Gastroesophageal sphincter (tissue), 4 donors: ENCODE measurements around the gene PHLDB1. TPM values are rescaled to one million over a fixed set of nuclear protein-coding genes. Genes with fewer than 3 reads are reported as not detected.

Experiments
- ATAC-seq: fragments of 150-250 bp; one replicate; pipeline ENCODE4 v1.9.1; 2016; ENCODE audit warnings: mild to moderate bottlenecking, moderate library complexity
- H3K27ac ChIP-seq, 4 donors: fragments of 200-600 bp; sonication (generic) in 3 of 4; 1 replicate in 3 of 4; 2 replicates in 1 of 4; pipeline ENCODE4 v1.5.1; 2016 to 2019
- H3K27me3 ChIP-seq: fragments of 200-600 bp; sonication (generic); one replicate; pipeline ENCODE4 v1.5.1; 2019
- H3K36me3 ChIP-seq, 2 donors: fragments of 200-600 bp; sonication (generic); one replicate each; pipeline ENCODE4 v1.5.1; 2019; ENCODE audit warnings: control low read depth in 1 of 2
- H3K4me1 ChIP-seq, 3 donors: fragments of 200-600 bp; sonication (generic); 1 replicate in 2 of 3; 2 replicates in 1 of 3; pipeline ENCODE4 v1.5.1; 2016 to 2019; ENCODE audit warnings: control low read depth in 2 of 3
- H3K4me3 ChIP-seq, 2 donors: fragments of 200-600 bp; sonication (generic); one replicate each; pipeline ENCODE4 v1.5.1; 2019; ENCODE audit warnings: mild to moderate bottlenecking in 1 of 2, moderate library complexity in 1 of 2
- H3K9me3 ChIP-seq, 3 donors: fragments of 200-600 bp; sonication (generic); one replicate each; pipeline ENCODE4 v1.5.1; 2017 to 2019; ENCODE audit warnings: control low read depth in 2 of 3
- CTCF ChIP-seq, 4 experiments: fragments of 200-600 bp in 2 of 4; fragments of 450-650 bp in 2 of 4; sonication (generic) in 1 of 4; IDR thresholded peaks; one replicate each; pipeline ENCODE4 v1.5.1; 2017 to 2019; ENCODE audit warnings: antibody characterized with exemption in 4 of 4, mild to moderate bottlenecking in 2 of 4, moderate library complexity in 2 of 4
- EP300 ChIP-seq: sonication (generic); formaldehyde crosslinking; IDR thresholded peaks from one replicate; pipeline ENCODE4 v1.6.1; 2017; ENCODE audit warnings: antibody characterized with exemption, mild to moderate bottlenecking
- POLR2A ChIP-seq, 2 donors: fragments of 450-650 bp; IDR thresholded peaks; one replicate each; pipeline ENCODE4 v1.6.1; 2017; ENCODE audit warnings: antibody characterized with exemption in 2 of 2, mild to moderate bottlenecking in 2 of 2, moderate library complexity in 1 of 2
- POLR2AphosphoS5 ChIP-seq: sonication (generic); formaldehyde crosslinking; IDR thresholded peaks from one replicate; pipeline ENCODE4 v1.6.1; 2017; ENCODE audit warnings: antibody characterized with exemption
- WGBS, 2 donors: methylation state at CpG; one replicate each; pipeline ENCODE4 v1.1.5; 2018; ENCODE audit warnings: low coverage in 1 of 2; 5-methylcytosine and 5-hydroxymethylcytosine counted together
- total RNA-seq, 4 donors: library from RNA; depleted of rRNA; stranded (reverse); fragments of >200 nt; gene quantifications; one replicate each; pipeline ENCODE4 v1.1.0, GENCODE V29; 2016

The PHLDB1 gene
- total RNA-seq, 4 donors from 2014 or later: 45.8 to 144 (median 101) TPM

GRCh38 chr11:118606844-118607228 is 579 bp upstream of the PHLDB1 start:
- Histone ChIP-seq H3K36me3 (peaks cover 0 to 13% of the 10 kb centered on the region in 2 donors), H3K4me1 (peaks cover 0 to 93% (median 29%) of the 10 kb centered on the region in 3 donors), H3K9me3 (no peaks in the 10 kb centered on the region), H3K27ac (peak overlapping the region in 3 of 4 donors; percentile 92 to 94 (median 92)), H3K27me3 (no peaks in the 10 kb centered on the region), H3K4me3 (peak overlapping the region in 1 of 2 donors; percentile 87)
- WGBS, 2 donors: 50 to 57% methylated on average over 2 to 6 of the region's 7 CpGs
- no peak for TF ChIP-seq POLR2AphosphoS5
- TF ChIP-seq CTCF (IDR thresholded peaks at IDR 0.05): no peak
- TF ChIP-seq EP300: no peak
- TF ChIP-seq POLR2A (IDR thresholded peaks at IDR 0.05): no peak
- ATAC-seq: no peak

GRCh38 chr11:118608360-118609227 is 1.2 kb downstream of the PHLDB1 start:
- peak overlapping the region; percentile 68 to 94 (median 92) for H3K27ac ChIP-seq
- no peaks in the 10 kb centered on the region for H3K9me3 ChIP-seq
- H3K27me3 ChIP-seq: no peaks in the 10 kb centered on the region
- 42 to 50% methylated on average over 2 to 6 of the region's 69 CpGs for WGBS, 2 donors
- TF ChIP-seq POLR2AphosphoS5 (peak; percentile 80), POLR2A (IDR thresholded peaks at IDR 0.05) (peak; percentile 57 to 78), CTCF (IDR thresholded peaks at IDR 0.05) (no peak), EP300 (no peak)
- H3K4me1 ChIP-seq: peaks cover 0 to 96% (median 36%) of the 10 kb centered on the region in 3 donors
- ATAC-seq: peak; percentile 77
- H3K36me3 ChIP-seq: peaks cover 0 to 4% of the 10 kb centered on the region in 2 donors
- H3K4me3 ChIP-seq: peak overlapping the region; percentile 57 to 87

- no peaks in the 10 kb centered on the region for H3K27me3 ChIP-seq
- H3K9me3 ChIP-seq: no peaks in the 10 kb centered on the region
- TF ChIP-seq POLR2A (IDR thresholded peaks at IDR 0.05): peak in 1 of 2 donors; percentile 11
- no peak for TF ChIP-seq EP300
- H3K27ac ChIP-seq: peak overlapping the region in 3 of 4 donors; percentile 92 to 94 (median 92)
- H3K4me3 ChIP-seq: peak overlapping the region; percentile 29 to 87
- no peak for ATAC-seq
- peaks cover 0 to 88% (median 30%) of the 10 kb centered on the region in 3 donors for H3K4me1 ChIP-seq
- peaks cover 0 to 15% of the 10 kb centered on the region in 2 donors for H3K36me3 ChIP-seq
- 38 to 40% methylated on average over 23 to 29 of the region's 57 CpGs for WGBS, 2 donors
Observed at GRCh38 chr11:118609380-118610224, 2.2 kb downstream of the PHLDB1 start.

- Histone ChIP-seq H3K36me3 (peaks cover 0 to 22% of the 10 kb centered on the region in 2 donors), H3K9me3 (no peaks in the 10 kb centered on the region), H3K4me1 (peaks cover 0 to 83% (median 24%) of the 10 kb centered on the region in 3 donors), H3K27me3 (no peaks in the 10 kb centered on the region), H3K27ac (peak overlapping the region in 3 of 4 donors; percentile 92 to 94 (median 92)), H3K4me3 (peak overlapping the region; percentile 29 to 87)
- TF ChIP-seq CTCF (IDR thresholded peaks at IDR 0.05) (no peak), POLR2A (IDR thresholded peaks at IDR 0.05) (no peak), EP300 (no peak), POLR2AphosphoS5 (no peak)
- no peak for ATAC-seq
- WGBS, 2 donors: 39% methylated on average over 5 of the region's 42 CpGs; no CpG with 5 or more reads in 1 of the 2 donors
Observed at GRCh38 chr11:118610225-118610772, 2.9 kb downstream of the PHLDB1 start.
